K562 (cell line): ENCODE data around the gene PRKD2. TPM values are rescaled to one million over a fixed set of nuclear protein-coding genes. Genes with fewer than 3 reads are reported as not detected.
A peak's percentile ranks its signal among the peaks of the same experiment; 100 is the strongest.

Experiments
- HEY1 ChIP-seq: fragments of 250-450 bp; sonication (Bioruptor Pico); IDR thresholded peaks from 2 replicates; pipeline ENCODE4 v1.5.0; 2020; ENCODE audit warnings: mild to moderate bottlenecking, moderate library complexity, borderline replicate concordance
- KDM5B ChIP-seq: fragments of 200-600 bp; sonication (generic); IDR thresholded peaks from 2 replicates; pipeline ENCODE4 v1.6.1; 2012; ENCODE audit warnings: low read depth, mild to moderate bottlenecking, moderate library complexity, low read length, control low read depth, inconsistent platforms; ENCODE audit not compliant: insufficient replicate concordance
- MYC ChIP-seq, 2 experiments: fragments of 250-450 bp in 1 of 2; sonication (Bioruptor Pico) in 1 of 2; IDR thresholded peaks; 2 replicates each; pipeline versions ENCODE4 v1.5.1 to v1.6.1; 2012 to 2021; ENCODE audit warnings: low read depth in 2 of 2, borderline replicate concordance in 1 of 2, improper control_type of control experiment in 1 of 2, low read length in 1 of 2, mild to moderate bottlenecking in 1 of 2, moderate library complexity in 1 of 2
- NEUROD1 ChIP-seq: fragments of 150-350 bp; IDR thresholded peaks from 2 replicates; pipeline ENCODE4 v1.6.1; 2014; ENCODE audit warnings: borderline replicate concordance, low read length, low read depth; ENCODE audit not compliant: partially characterized antibody
- ZBTB7A ChIP-seq: IDR thresholded peaks from 2 replicates; pipeline ENCODE4 v1.6.1; 2011; ENCODE audit warnings: low read depth, mild to moderate bottlenecking, low read length, moderate library complexity, borderline replicate concordance; ENCODE audit not compliant: control insufficient read depth
- polyA plus RNA-seq, 8 experiments: library from polyadenylated mRNA; depleted of rRNA in 4 of 8; stranded (reverse) in 5 of 8; unstranded in 3 of 8; fragments of >200 nt; fragmentation: Nextera tagmentation in 2 of 8; fragmentation: Illumina TruSeq in 1 of 8; extraction: Ambion mirVana in 2 of 8; extraction: Trizol in 1 of 8; gene quantifications; 2 replicates each; pipeline versions ENCODE4 v1.2.1 to v1.2.3, GENCODE V29; 2011 to 2014; ENCODE audit warnings: inconsistent platforms in 1 of 8, missing spikeins in 1 of 8
- total RNA-seq, 7 experiments: library from RNA; depleted of rRNA in 6 of 7; stranded (reverse); fragments of >200 nt in 6 of 7; fragmentation: Illumina TruSeq in 2 of 7; extraction: Trizol in 2 of 7; gene quantifications; 2 replicates each; pipeline versions ENCODE4 v1.2.1 to v1.2.3, GENCODE V29; 2011 to 2021; ENCODE audit warnings: low replicate concordance in 1 of 7
- TF ChIP-seq, protein P1 (sequence below): fragments of 250-450 bp; sonication (Bioruptor Pico); IDR thresholded peaks from 2 replicates; pipeline ENCODE4 v1.5.0; 2020; ENCODE audit warnings: mild to moderate bottlenecking, borderline replicate concordance
- TF ChIP-seq, protein P2 (sequence below): fragments of 450-650 bp; IDR thresholded peaks from 2 replicates; pipeline ENCODE4 v1.6.1; 2016; ENCODE audit warnings: mild to moderate bottlenecking, moderate library complexity

Gene PRKD2
- total and polyA plus RNA-seq, 9 of the 15 experiments (the other 6 are each of a cell fraction or from before 2014, with no cell fraction given) = 1.8 to 60.0 (median 15.0) TPM

DNA sequence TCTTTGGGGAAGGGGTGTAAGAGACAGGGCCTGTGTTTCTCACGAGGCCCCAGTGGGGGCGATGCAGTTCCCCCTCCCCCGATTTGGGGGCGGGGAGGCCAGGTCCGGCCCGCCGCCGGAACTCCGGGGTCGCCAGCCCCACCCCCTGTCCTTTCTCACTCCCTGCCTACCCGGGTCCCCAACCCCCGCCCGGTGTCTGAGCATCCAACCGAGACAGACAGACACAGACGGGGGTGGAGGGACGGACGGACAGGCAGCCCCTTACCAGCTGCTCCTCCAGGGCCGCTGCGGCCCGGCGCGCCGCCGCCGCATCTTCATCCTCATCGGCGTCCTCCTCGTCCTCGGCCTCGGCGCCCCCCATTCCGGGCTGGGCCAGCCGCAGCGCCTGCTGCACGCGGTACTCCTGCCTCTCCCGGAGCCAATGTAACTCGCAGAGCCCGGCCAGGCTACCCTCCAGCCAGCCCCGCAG lies 56.3 kb downstream of the PRKD2 start (continued):
- peak; percentile 34; the same call in 1 of the 2 replicates for TF ChIP-seq ZBTB7A
- no peak for TF ChIP-seq NEUROD1
- no peak for TF ChIP-seq MYC (IDR thresholded peaks at IDR 0.05; ENCODE audit: low read depth, low read length)
- TF ChIP-seq MYC (CRISPR knock-in tag; IDR thresholded peaks at IDR 0.05; ENCODE audit: borderline replicate concordance, low read depth) = no peak
- TF ChIP-seq HEY1 (CRISPR knock-in tag) = no peak
- TF ChIP-seq, protein P1, sequence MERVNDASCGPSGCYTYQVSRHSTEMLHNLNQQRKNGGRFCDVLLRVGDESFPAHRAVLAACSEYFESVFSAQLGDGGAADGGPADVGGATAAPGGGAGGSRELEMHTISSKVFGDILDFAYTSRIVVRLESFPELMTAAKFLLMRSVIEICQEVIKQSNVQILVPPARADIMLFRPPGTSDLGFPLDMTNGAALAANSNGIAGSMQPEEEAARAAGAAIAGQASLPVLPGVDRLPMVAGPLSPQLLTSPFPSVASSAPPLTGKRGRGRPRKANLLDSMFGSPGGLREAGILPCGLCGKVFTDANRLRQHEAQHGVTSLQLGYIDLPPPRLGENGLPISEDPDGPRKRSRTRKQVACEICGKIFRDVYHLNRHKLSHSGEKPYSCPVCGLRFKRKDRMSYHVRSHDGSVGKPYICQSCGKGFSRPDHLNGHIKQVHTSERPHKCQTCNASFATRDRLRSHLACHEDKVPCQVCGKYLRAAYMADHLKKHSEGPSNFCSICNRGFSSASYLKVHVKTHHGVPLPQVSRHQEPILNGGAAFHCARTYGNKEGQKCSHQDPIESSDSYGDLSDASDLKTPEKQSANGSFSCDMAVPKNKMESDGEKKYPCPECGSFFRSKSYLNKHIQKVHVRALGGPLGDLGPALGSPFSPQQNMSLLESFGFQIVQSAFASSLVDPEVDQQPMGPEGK (CRISPR knock-in tag) = no peak
- peak; percentile 32 for TF ChIP-seq KDM5B
- TF ChIP-seq, protein P2, sequence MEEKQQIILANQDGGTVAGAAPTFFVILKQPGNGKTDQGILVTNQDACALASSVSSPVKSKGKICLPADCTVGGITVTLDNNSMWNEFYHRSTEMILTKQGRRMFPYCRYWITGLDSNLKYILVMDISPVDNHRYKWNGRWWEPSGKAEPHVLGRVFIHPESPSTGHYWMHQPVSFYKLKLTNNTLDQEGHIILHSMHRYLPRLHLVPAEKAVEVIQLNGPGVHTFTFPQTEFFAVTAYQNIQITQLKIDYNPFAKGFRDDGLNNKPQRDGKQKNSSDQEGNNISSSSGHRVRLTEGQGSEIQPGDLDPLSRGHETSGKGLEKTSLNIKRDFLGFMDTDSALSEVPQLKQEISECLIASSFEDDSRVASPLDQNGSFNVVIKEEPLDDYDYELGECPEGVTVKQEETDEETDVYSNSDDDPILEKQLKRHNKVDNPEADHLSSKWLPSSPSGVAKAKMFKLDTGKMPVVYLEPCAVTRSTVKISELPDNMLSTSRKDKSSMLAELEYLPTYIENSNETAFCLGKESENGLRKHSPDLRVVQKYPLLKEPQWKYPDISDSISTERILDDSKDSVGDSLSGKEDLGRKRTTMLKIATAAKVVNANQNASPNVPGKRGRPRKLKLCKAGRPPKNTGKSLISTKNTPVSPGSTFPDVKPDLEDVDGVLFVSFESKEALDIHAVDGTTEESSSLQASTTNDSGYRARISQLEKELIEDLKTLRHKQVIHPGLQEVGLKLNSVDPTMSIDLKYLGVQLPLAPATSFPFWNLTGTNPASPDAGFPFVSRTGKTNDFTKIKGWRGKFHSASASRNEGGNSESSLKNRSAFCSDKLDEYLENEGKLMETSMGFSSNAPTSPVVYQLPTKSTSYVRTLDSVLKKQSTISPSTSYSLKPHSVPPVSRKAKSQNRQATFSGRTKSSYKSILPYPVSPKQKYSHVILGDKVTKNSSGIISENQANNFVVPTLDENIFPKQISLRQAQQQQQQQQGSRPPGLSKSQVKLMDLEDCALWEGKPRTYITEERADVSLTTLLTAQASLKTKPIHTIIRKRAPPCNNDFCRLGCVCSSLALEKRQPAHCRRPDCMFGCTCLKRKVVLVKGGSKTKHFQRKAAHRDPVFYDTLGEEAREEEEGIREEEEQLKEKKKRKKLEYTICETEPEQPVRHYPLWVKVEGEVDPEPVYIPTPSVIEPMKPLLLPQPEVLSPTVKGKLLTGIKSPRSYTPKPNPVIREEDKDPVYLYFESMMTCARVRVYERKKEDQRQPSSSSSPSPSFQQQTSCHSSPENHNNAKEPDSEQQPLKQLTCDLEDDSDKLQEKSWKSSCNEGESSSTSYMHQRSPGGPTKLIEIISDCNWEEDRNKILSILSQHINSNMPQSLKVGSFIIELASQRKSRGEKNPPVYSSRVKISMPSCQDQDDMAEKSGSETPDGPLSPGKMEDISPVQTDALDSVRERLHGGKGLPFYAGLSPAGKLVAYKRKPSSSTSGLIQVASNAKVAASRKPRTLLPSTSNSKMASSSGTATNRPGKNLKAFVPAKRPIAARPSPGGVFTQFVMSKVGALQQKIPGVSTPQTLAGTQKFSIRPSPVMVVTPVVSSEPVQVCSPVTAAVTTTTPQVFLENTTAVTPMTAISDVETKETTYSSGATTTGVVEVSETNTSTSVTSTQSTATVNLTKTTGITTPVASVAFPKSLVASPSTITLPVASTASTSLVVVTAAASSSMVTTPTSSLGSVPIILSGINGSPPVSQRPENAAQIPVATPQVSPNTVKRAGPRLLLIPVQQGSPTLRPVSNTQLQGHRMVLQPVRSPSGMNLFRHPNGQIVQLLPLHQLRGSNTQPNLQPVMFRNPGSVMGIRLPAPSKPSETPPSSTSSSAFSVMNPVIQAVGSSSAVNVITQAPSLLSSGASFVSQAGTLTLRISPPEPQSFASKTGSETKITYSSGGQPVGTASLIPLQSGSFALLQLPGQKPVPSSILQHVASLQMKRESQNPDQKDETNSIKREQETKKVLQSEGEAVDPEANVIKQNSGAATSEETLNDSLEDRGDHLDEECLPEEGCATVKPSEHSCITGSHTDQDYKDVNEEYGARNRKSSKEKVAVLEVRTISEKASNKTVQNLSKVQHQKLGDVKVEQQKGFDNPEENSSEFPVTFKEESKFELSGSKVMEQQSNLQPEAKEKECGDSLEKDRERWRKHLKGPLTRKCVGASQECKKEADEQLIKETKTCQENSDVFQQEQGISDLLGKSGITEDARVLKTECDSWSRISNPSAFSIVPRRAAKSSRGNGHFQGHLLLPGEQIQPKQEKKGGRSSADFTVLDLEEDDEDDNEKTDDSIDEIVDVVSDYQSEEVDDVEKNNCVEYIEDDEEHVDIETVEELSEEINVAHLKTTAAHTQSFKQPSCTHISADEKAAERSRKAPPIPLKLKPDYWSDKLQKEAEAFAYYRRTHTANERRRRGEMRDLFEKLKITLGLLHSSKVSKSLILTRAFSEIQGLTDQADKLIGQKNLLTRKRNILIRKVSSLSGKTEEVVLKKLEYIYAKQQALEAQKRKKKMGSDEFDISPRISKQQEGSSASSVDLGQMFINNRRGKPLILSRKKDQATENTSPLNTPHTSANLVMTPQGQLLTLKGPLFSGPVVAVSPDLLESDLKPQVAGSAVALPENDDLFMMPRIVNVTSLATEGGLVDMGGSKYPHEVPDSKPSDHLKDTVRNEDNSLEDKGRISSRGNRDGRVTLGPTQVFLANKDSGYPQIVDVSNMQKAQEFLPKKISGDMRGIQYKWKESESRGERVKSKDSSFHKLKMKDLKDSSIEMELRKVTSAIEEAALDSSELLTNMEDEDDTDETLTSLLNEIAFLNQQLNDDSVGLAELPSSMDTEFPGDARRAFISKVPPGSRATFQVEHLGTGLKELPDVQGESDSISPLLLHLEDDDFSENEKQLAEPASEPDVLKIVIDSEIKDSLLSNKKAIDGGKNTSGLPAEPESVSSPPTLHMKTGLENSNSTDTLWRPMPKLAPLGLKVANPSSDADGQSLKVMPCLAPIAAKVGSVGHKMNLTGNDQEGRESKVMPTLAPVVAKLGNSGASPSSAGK = peak; percentile 80
